Measurements from ENCODE around the gene FBXO10. TPM values are rescaled to one million over a fixed set of nuclear protein-coding genes. Genes with fewer than 3 reads are reported as not detected.

FBXO10 gene
- total and polyA plus RNA-seq, 2 experiments from 2014 or later, result 3.4 to 13.4 TPM

DNA sequence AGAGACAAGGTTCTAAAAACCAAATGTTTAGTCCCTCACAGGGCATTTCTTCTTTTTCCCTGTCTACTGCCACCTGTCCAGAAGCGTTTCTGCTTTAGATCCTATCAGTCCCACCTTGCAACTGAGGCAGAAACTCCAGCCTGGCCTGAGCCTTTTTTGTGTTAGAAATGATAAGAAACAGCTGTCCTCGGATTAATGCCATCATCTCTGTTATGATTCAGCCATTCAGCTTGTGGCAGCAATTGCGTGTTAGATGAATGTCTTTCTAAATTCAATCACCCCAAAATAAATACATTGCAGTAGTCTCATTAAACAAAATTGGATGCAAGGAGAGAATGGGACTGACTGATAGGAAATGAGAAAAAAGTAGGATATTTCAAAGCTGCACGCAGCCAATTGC, 46.3 kb upstream of the FBXO10 start (continued):
- TF ChIP-seq, protein P1, sequence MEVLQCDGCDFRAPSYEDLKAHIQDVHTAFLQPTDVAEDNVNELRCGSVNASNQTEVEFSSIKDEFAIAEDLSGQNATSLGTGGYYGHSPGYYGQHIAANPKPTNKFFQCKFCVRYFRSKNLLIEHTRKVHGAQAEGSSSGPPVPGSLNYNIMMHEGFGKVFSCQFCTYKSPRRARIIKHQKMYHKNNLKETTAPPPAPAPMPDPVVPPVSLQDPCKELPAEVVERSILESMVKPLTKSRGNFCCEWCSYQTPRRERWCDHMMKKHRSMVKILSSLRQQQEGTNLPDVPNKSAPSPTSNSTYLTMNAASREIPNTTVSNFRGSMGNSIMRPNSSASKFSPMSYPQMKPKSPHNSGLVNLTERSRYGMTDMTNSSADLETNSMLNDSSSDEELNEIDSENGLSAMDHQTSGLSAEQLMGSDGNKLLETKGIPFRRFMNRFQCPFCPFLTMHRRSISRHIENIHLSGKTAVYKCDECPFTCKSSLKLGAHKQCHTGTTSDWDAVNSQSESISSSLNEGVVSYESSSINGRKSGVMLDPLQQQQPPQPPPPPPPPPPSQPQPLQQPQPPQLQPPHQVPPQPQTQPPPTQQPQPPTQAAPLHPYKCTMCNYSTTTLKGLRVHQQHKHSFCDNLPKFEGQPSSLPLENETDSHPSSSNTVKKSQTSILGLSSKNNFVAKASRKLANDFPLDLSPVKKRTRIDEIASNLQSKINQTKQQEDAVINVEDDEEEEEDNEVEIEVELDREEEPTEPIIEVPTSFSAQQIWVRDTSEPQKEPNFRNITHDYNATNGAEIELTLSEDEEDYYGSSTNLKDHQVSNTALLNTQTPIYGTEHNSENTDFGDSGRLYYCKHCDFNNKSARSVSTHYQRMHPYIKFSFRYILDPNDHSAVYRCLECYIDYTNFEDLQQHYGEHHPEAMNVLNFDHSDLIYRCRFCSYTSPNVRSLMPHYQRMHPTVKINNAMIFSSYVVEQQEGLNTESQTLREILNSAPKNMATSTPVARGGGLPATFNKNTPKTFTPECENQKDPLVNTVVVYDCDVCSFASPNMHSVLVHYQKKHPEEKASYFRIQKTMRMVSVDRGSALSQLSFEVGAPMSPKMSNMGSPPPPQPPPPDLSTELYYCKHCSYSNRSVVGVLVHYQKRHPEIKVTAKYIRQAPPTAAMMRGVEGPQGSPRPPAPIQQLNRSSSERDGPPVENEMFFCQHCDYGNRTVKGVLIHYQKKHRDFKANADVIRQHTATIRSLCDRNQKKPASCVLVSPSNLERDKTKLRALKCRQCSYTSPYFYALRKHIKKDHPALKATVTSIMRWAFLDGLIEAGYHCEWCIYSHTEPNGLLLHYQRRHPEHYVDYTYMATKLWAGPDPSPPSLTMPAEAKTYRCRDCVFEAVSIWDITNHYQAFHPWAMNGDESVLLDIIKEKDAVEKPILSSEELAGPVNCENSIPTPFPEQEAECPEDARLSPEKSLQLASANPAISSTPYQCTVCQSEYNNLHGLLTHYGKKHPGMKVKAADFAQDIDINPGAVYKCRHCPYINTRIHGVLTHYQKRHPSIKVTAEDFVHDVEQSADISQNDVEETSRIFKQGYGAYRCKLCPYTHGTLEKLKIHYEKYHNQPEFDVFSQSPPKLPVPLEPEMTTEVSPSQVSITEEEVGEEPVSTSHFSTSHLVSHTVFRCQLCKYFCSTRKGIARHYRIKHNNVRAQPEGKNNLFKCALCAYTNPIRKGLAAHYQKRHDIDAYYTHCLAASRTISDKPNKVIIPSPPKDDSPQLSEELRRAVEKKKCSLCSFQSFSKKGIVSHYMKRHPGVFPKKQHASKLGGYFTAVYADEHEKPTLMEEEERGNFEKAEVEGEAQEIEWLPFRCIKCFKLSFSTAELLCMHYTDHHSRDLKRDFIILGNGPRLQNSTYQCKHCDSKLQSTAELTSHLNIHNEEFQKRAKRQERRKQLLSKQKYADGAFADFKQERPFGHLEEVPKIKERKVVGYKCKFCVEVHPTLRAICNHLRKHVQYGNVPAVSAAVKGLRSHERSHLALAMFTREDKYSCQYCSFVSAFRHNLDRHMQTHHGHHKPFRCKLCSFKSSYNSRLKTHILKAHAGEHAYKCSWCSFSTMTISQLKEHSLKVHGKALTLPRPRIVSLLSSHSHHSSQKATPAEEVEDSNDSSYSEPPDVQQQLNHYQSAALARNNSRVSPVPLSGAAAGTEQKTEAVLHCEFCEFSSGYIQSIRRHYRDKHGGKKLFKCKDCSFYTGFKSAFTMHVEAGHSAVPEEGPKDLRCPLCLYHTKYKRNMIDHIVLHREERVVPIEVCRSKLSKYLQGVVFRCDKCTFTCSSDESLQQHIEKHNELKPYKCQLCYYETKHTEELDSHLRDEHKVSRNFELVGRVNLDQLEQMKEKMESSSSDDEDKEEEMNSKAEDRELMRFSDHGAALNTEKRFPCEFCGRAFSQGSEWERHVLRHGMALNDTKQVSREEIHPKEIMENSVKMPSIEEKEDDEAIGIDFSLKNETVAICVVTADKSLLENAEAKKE (CRISPR knock-in tag; IDR thresholded peaks at IDR 0.05), result no peak
- TF ChIP-seq ZNF331 (CRISPR knock-in tag; IDR thresholded peaks at IDR 0.05; ENCODE audit: low read depth) (no peak), JUNB (IDR thresholded peaks at IDR 0.05; ENCODE audit: unreplicated experiment) (no peak), STAT1 (IDR thresholded peaks at IDR 0.05; ENCODE audit: unreplicated experiment) (no peak)
- TF ChIP-seq, protein P2, sequence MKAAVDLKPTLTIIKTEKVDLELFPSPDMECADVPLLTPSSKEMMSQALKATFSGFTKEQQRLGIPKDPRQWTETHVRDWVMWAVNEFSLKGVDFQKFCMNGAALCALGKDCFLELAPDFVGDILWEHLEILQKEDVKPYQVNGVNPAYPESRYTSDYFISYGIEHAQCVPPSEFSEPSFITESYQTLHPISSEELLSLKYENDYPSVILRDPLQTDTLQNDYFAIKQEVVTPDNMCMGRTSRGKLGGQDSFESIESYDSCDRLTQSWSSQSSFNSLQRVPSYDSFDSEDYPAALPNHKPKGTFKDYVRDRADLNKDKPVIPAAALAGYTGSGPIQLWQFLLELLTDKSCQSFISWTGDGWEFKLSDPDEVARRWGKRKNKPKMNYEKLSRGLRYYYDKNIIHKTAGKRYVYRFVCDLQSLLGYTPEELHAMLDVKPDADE (IDR thresholded peaks at IDR 0.05), result no peak

DNA sequence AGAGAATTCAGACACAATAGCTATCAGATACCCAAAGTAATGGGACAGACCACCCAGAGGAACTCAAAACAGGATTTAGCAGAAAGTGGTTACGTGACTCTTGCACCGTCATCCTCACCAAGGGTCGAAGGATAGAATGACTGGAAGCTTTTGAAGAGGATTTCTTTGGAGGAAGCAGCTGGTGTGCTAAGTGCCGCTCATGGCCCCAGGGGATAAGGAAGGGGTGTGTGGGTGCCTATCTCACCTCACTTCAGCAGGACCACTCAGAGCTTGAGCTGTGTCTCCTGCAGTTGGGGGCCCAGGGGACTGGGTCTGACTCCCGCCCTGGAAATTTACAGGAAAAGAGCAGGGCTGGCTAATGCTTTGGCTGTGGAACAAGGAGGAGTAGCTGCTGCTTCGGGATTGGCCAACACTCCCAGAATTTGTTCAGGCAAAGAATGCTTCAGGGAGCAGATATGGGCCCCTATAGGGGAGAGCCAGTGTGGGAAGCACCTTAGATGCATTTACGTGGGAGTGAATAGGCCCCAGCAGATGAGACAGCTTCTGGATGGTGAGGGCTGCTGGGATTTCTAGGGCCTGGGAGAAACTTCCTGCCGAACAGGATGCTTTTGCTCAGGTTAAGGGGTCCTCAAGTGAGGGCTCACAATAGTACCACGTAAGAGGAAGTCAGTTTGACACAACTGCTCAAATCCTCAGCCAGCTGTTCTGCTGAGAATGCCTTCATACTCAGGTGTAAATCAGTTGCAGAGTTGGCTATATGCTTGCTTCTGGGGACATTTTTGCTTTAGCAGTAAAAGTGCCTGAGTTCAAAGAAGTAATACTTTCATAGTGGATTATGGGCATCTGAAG, 45.3 kb upstream of the FBXO10 start:
- Histone ChIP-seq H3F3A (replicated peaks; ENCODE audit: low read depth) (no peaks in the 10 kb centered on the region), H3K27ac (ENCODE audit: low read depth) (no peak overlapping the region), H3K4me1 (ENCODE audit: insufficient read depth) (peaks cover 15% of the 10 kb centered on the region), H3K27me3 (ENCODE audit: insufficient read depth) (no peaks in the 10 kb centered on the region), H3K9me2 (ENCODE audit: insufficient read depth) (no peaks in the 10 kb centered on the region), H2AFZ (peak overlapping the region; percentile 80), H3K4me2 (no peak overlapping the region), H3K79me2 (replicated peaks; ENCODE audit: insufficient read depth) (no peaks in the 10 kb centered on the region), H3K36me3 (ENCODE audit: insufficient read depth) (no peaks in the 10 kb centered on the region), H3K4me3 (no peak overlapping the region), H4K20me1 (replicated peaks; ENCODE audit: insufficient read depth) (no peaks in the 10 kb centered on the region)
- Mint-ChIP-seq H3K36me3 (ENCODE audit: low read depth) (no peaks in the 10 kb centered on the region), H3K4me3 (no peak overlapping the region), H3K4me1 (peaks cover 23% of the 10 kb centered on the region), H3K27me3 (ENCODE audit: insufficient read depth, low read depth, poor library complexity) (no peaks in the 10 kb centered on the region), H3K27ac (no peak overlapping the region), H3K9me3 (no peaks in the 10 kb centered on the region)
- ATAC-seq (peak; percentile 20; the same call in 1 of the 3 replicates), DNase-seq (ENCODE audit: low spot score) (no peak)
- no peak for TF ChIP-seq EZH2phosphoT487 (IDR thresholded peaks at IDR 0.05; ENCODE audit: unreplicated experiment)
- no peak for TF ChIP-seq CREB1 (CRISPR knock-in tag; IDR thresholded peaks at IDR 0.05; ENCODE audit: low read depth)
- TF ChIP-seq, protein P2 (IDR thresholded peaks at IDR 0.05), result no peak
- TF ChIP-seq, protein P3, sequence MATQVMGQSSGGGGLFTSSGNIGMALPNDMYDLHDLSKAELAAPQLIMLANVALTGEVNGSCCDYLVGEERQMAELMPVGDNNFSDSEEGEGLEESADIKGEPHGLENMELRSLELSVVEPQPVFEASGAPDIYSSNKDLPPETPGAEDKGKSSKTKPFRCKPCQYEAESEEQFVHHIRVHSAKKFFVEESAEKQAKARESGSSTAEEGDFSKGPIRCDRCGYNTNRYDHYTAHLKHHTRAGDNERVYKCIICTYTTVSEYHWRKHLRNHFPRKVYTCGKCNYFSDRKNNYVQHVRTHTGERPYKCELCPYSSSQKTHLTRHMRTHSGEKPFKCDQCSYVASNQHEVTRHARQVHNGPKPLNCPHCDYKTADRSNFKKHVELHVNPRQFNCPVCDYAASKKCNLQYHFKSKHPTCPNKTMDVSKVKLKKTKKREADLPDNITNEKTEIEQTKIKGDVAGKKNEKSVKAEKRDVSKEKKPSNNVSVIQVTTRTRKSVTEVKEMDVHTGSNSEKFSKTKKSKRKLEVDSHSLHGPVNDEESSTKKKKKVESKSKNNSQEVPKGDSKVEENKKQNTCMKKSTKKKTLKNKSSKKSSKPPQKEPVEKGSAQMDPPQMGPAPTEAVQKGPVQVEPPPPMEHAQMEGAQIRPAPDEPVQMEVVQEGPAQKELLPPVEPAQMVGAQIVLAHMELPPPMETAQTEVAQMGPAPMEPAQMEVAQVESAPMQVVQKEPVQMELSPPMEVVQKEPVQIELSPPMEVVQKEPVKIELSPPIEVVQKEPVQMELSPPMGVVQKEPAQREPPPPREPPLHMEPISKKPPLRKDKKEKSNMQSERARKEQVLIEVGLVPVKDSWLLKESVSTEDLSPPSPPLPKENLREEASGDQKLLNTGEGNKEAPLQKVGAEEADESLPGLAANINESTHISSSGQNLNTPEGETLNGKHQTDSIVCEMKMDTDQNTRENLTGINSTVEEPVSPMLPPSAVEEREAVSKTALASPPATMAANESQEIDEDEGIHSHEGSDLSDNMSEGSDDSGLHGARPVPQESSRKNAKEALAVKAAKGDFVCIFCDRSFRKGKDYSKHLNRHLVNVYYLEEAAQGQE (IDR thresholded peaks at IDR 0.05; ENCODE audit: unreplicated experiment), result no peak
- no peak for TF ChIP-seq JUNB (IDR thresholded peaks at IDR 0.05; ENCODE audit: unreplicated experiment)
- TF ChIP-seq ZNF331 (CRISPR knock-in tag; IDR thresholded peaks at IDR 0.05; ENCODE audit: low read depth), result no peak
- no peak for TF ChIP-seq EZH2 (IDR thresholded peaks at IDR 0.05; ENCODE audit: low read depth, unreplicated experiment)
- TF ChIP-seq STAT1 (IDR thresholded peaks at IDR 0.05; ENCODE audit: unreplicated experiment), result no peak

Measured in GM23338 (cell line).